ENCODE measurements around the gene PRSS16.

The PRSS16 gene

GRCh38 chr6:27303613-27304272 is 56.2 kb downstream of the PRSS16 start:
- no peak overlapping the region for H3K4me3 ChIP-seq
- no peak for DNase-seq (ENCODE audit: low spot score)
- TF ChIP-seq CTCF (IDR thresholded peaks at IDR 0.05), result no peak
- H3K27ac ChIP-seq, result no peak overlapping the region
